Pericardium fibroblast (primary cell): Measurements from ENCODE around the gene NADK. TPM values are rescaled to one million over a fixed set of nuclear protein-coding genes. Genes with fewer than 3 reads are reported as not detected.

Experiments used
- total RNA-seq: library from RNA; depleted of rRNA; stranded (reverse); fragments of >200 nt; gene quantifications from 2 replicates; pipeline ENCODE4 v1.2.3, GENCODE V29; 2015

Gene NADK, protein sequence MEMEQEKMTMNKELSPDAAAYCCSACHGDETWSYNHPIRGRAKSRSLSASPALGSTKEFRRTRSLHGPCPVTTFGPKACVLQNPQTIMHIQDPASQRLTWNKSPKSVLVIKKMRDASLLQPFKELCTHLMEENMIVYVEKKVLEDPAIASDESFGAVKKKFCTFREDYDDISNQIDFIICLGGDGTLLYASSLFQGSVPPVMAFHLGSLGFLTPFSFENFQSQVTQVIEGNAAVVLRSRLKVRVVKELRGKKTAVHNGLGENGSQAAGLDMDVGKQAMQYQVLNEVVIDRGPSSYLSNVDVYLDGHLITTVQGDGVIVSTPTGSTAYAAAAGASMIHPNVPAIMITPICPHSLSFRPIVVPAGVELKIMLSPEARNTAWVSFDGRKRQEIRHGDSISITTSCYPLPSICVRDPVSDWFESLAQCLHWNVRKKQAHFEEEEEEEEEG
- total RNA-seq: 40.3 and 71.3 TPM in 2 replicates

GRCh38 chr1:1777950-1778662 is at the start of gene NADK:
Gene NADK (minus strand): TSS chr1:1778470. CDS start chr1:1765406, 13,064 bp downstream.

GRCh38 chr1:1724035-1724864 is 54.0 kb downstream of the NADK start, which contains the start of gene CDK11A:
Gene CDK11A (minus strand): TSS chr1:1724357. CDS start chr1:1722818, 1,539 bp downstream.

Other genes starting within 250 kb of the NADK start
- gene TMEM240, start 237.8 kb downstream of the NADK start, total RNA-seq: 4.1 and 6.1 TPM in 2 replicates
- gene SSU72, start 203.6 kb downstream of the NADK start, total RNA-seq: 134 and 149 TPM in 2 replicates
- gene FNDC10, start 178.3 kb downstream of the NADK start, total RNA-seq: 22.8 and 23.8 TPM in 2 replicates
- gene MIB2, start 163.0 kb downstream of the NADK start, total RNA-seq: 57.9 and 64.6 TPM in 2 replicates
- 117 and 174 TPM in 2 replicates for gene MMP23B, start 146.3 kb downstream of the NADK start, total RNA-seq
- gene CDK11B, start 119.5 kb downstream of the NADK start, total RNA-seq: 7.5 and 11.3 TPM in 2 replicates
- 20.1 and 42.9 TPM in 2 replicates for gene SLC35E2B, start 85.7 kb downstream of the NADK start, total RNA-seq
- 7.3 and 14.6 TPM in 2 replicates for gene CDK11A, start 54.1 kb downstream of the NADK start, total RNA-seq
- 83.6 and 148 TPM in 2 replicates for gene GNB1, start 112.6 kb upstream of the NADK start, total RNA-seq
- 0.51 TPM in 1 of 2 replicates, not detected in the other for gene CALML6, start 136.8 kb upstream of the NADK start, total RNA-seq
- 1.3 TPM in 1 of 2 replicates, not detected in the other for gene TMEM52, start 140.8 kb upstream of the NADK start, total RNA-seq
- gene CFAP74, start 225.3 kb upstream of the NADK start, total RNA-seq: not detected in 2 replicates
- not detected in 2 replicates for gene GABRD, start 240.9 kb upstream of the NADK start, total RNA-seq